GM19452 (cell line): ENCODE results near the gene HDAC9.

Source experiments
- ATAC-seq: cut with Tn5 transposase; IDR thresholded peaks from one replicate; pipeline ENCODE4 v1.9.1; 2021; ENCODE audit not compliant: unreplicated experiment

Gene HDAC9

GRCh38 chr7:18653381-18654155 lies 158.0 kb downstream of the HDAC9 start:
- no peak for ATAC-seq

GRCh38 chr7:18654709-18655108 lies 159.2 kb downstream of the HDAC9 start:
- no peak for ATAC-seq

GRCh38 chr7:18655506-18655905 lies 160.0 kb downstream of the HDAC9 start:
- ATAC-seq: no peak

- ATAC-seq: no peak
Measured at GRCh38 chr7:18655912-18656311, 160.4 kb downstream of the HDAC9 start.

GRCh38 chr7:18656362-18656761 lies 160.8 kb downstream of the HDAC9 start:
- ATAC-seq: no peak

GRCh38 chr7:18659746-18660145 lies 164.2 kb downstream of the HDAC9 start:
- no peak for ATAC-seq

GRCh38 chr7:18663321-18663720 lies 167.8 kb downstream of the HDAC9 start:
- ATAC-seq: no peak

DNA sequence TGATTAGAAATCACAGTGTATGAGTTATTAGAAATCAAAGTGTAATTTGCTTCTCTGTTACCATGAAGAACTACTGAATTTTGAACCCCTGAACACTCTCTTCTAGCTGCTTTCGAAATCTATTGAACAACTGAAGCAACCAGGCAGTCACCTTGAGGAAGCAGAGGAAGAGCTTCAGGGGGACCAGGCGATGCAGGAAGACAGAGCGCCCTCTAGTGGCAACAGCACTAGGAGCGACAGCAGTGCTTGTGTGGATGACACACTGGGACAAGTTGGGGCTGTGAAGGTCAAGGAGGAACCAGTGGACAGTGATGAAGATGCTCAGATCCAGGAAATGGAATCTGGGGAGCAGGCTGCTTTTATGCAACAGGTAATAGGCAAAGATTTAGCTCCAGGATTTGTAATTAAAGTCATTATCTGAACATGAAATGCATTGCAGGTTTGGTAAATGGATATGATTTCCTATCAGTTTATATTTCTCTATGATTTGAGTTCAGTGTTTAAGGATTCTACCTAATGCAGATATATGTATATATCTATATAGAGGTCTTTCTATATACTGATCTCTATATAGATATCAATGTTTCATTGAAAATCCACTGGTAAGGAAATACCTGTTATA lies 170.7 kb downstream of the HDAC9 start:
- ATAC-seq: peak; percentile 100

DNA sequence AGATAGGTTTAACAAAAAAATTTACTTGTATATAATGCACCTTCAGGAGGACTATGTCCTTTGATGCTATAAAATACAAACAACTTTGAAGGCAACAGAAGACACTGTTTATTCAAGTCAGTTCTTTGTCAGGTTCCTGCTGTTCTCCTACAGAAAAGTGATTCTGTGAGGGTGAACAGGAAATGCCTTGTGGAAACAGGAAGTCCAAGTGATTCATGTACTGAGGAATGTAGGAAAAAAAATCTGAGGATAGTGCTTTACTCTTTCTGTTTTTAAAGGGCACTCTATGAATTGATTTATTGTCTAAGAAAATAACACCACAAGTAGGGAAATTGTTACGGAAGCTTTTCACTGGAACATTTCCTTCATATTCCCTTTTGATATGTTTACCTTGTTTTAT lies 171.9 kb downstream of the HDAC9 start:
- no peak for ATAC-seq

DNA sequence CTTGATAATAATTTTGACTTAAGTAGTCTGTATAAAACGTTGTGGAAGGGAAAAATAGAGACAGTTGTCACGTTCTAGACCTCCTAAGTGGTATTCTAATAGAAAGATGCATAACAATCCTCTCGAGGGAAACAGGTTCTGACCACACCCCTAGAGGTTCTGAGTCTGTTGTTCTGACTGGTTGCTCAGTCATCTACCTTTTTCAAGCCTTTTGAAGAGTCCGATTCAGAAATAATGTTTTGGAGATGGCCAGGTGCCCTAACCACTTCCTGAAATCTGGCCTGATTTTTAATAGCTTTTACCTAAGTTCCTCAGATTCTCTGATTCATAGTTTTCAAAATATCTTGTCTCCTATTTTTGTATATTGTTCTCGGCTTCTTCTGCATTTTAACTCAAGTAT lies 175.6 kb downstream of the HDAC9 start:
- no peak for ATAC-seq

- no peak for ATAC-seq
Measured at GRCh38 chr7:18675579-18675978, 180.0 kb downstream of the HDAC9 start.

GRCh38 chr7:18679261-18679660 lies 183.7 kb downstream of the HDAC9 start:
- no peak for ATAC-seq

GRCh38 chr7:18680576-18680975 lies 185.0 kb downstream of the HDAC9 start:
- no peak for ATAC-seq

- no peak for ATAC-seq
Measured at GRCh38 chr7:18684916-18685315, 189.4 kb downstream of the HDAC9 start.

DNA sequence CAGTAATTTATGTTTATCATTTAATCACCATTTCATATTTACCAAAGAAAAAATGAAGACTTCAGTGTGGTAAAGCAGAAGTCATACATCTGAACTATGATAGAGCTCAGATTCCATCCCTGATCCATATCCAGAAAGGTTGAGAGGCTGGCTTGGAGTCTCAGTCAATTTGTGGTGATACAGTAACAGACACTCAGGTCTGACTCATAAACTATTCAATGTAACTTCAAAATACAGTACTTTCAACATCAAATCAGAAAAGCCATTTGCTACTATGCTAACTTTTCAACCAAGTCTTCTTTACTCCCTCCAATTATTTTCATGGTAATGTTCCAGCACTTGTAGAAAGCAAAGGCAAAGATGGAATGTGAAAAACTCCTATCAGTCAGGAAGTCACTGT lies 190.4 kb downstream of the HDAC9 start:
- ATAC-seq: no peak

- ATAC-seq: no peak
Measured at GRCh38 chr7:18689551-18689950, 194.0 kb downstream of the HDAC9 start.

GRCh38 chr7:18693406-18693805 lies 197.9 kb downstream of the HDAC9 start:
- ATAC-seq: no peak

DNA sequence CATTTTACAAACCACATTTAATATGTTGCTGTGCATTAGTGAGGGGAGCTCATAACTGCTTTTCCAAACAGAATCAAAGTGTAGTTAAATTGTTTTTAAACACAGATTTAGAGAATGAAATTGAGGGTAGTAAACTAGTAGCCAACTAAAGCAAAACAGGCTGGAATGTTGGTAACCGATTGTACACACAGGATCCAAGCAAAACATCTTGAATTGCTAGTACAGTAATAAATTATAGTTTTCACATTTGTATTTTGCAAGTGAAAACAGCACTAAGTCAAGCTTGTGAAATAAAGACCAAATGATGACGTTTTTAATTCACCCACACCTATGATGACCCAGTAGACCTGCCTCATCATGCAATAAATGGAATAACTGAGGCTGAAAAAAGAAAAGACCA lies 198.3 kb downstream of the HDAC9 start:
- no peak for ATAC-seq

- no peak for ATAC-seq
Measured at GRCh38 chr7:18694484-18694883, 198.9 kb downstream of the HDAC9 start.

- ATAC-seq: no peak
Measured at GRCh38 chr7:18694911-18695310, 199.4 kb downstream of the HDAC9 start.

GRCh38 chr7:18698258-18698734 lies 202.7 kb downstream of the HDAC9 start:
- ATAC-seq: no peak

DNA sequence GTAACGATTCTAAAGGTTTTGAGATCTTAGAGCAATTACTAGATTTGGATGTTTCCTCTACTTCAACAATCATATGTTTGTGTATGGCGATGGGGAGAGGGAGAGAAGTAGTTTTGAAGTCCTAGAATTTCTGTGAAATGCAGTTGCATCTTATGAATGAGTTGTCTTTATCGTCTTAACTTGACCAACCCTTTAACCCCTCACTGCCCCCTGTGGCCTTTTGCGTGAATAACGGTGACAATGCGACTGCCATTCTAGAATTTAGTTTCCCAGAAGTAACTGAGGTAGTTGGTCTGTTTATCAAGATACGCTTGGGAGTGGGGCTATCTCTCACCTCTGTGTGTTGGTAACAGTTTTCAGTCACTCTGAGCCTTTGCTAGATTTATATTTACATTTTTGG lies 204.6 kb downstream of the HDAC9 start:
- no peak for ATAC-seq
